IMR-90 (cell line): ENCODE results near the gene ZNF385C. TPM values are rescaled to one million over a fixed set of nuclear protein-coding genes. Genes with fewer than 3 reads are reported as not detected.

Experiments used
- ATAC-seq: fragments of 200-7000 bp; cut with Tn5 transposase; 2 replicates; pipeline ENCODE4 v1.9.1; 2020; ENCODE audit warnings: low read depth, mild to moderate bottlenecking, moderate library complexity
- BruUV-seq: library from RNA; stranded (reverse); fragments of 400-500 nt; replicated peaks from 2 replicates; lab custom pipeline; 2021; lab: Mats Ljungman, UMichigan
- CTCF ChIA-PET: fragments of 300-600 bp; formaldehyde crosslinking; extraction: SDS; loops from one replicate; lab custom pipeline; 2021; ENCODE audit warnings: antibody characterized with exemption; lab: Yijun Ruan, JAX
- POLR2A ChIA-PET: fragments of 300-600 bp; sonication (Branson Sonifier 250); formaldehyde crosslinking; loops from one replicate; lab custom pipeline; 2022; ENCODE audit warnings: antibody characterized with exemption; ENCODE audit not compliant: unreplicated experiment; lab: Charles Lee
- DNase-seq: peaks from one replicate; pipeline ENCODE4 v3.0.0; 2013
- H2AFZ ChIP-seq: replicated peaks from 2 replicates; pipeline ENCODE3; 2013; ENCODE audit warnings: low read length, mild to moderate bottlenecking; ENCODE audit not compliant: poor library complexity
- H2AK5ac ChIP-seq: 2 replicates; pipeline ENCODE4 v1.6.1; 2013; ENCODE audit warnings: low read depth, low read length, inconsistent platforms
- H2AK9ac ChIP-seq: replicated peaks from 2 replicates; pipeline ENCODE3; 2013; ENCODE audit warnings: mild to moderate bottlenecking, low read depth, low read length, moderate library complexity; ENCODE audit not compliant: poor library complexity
- H2BK120ac ChIP-seq: 2 replicates; pipeline ENCODE4 v1.6.1; 2013; ENCODE audit warnings: low read depth, low read length, inconsistent platforms
- H2BK15ac ChIP-seq: 3 replicates; pipeline ENCODE4 v1.6.1; 2013; ENCODE audit warnings: low read depth, low read length, inconsistent platforms
- H2BK20ac ChIP-seq: 2 replicates; pipeline ENCODE4 v1.6.1; 2013; ENCODE audit warnings: low read depth, mild to moderate bottlenecking, inconsistent platforms, low read length, moderate library complexity
- H2BK5ac ChIP-seq: 2 replicates; pipeline ENCODE4 v1.6.1; 2013; ENCODE audit warnings: mild to moderate bottlenecking, low read depth, low read length, inconsistent platforms; ENCODE audit not compliant: poor library complexity, severe bottlenecking
- H3K14ac ChIP-seq: replicated peaks from 2 replicates; pipeline ENCODE4 v1.6.1; 2013; ENCODE audit warnings: low read depth, low read length, inconsistent platforms
- H3K18ac ChIP-seq: 2 replicates; pipeline ENCODE4 v1.6.1; 2013; ENCODE audit warnings: low read depth, low read length, control low read depth
- H3K23ac ChIP-seq: 2 replicates; pipeline ENCODE4 v1.6.1; 2013; ENCODE audit warnings: low read depth, low read length, inconsistent platforms
- H3K27ac ChIP-seq: 2 replicates; pipeline ENCODE4 v1.5.1; 2013; ENCODE audit warnings: mild to moderate bottlenecking, control low read depth, low read length; ENCODE audit not compliant: insufficient read depth
- H3K27me3 ChIP-seq: 2 replicates; pipeline ENCODE4 v1.6.1; 2013; ENCODE audit warnings: low read length; ENCODE audit not compliant: control insufficient read depth, insufficient read depth
- H3K36me3 ChIP-seq: 2 replicates; pipeline ENCODE4 v1.6.1; 2013; ENCODE audit warnings: low read length, mixed read lengths; ENCODE audit not compliant: control insufficient read depth, insufficient read depth
- H3K4ac ChIP-seq: 2 replicates; pipeline ENCODE4 v1.6.1; 2013; ENCODE audit warnings: low read depth, low read length, inconsistent platforms
- H3K4me1 ChIP-seq: 2 replicates; pipeline ENCODE4 v1.6.1; 2013; ENCODE audit warnings: low read length, mixed read lengths; ENCODE audit not compliant: control insufficient read depth, insufficient read depth
- H3K4me2 ChIP-seq: 2 replicates; pipeline ENCODE4 v1.6.1; 2013; ENCODE audit warnings: low read depth, mild to moderate bottlenecking, control low read depth, low read length, moderate library complexity
- H3K4me3 ChIP-seq: 2 replicates; pipeline ENCODE4 v1.5.1; 2013; ENCODE audit warnings: low read depth, mild to moderate bottlenecking, control low read depth, low read length, moderate library complexity; ENCODE audit not compliant: insufficient read depth
- H3K56ac ChIP-seq: 2 replicates; pipeline ENCODE4 v1.6.1; 2013; ENCODE audit warnings: low read length, inconsistent platforms; ENCODE audit not compliant: insufficient read depth; ENCODE audit errors: extremely low read depth
- H3K79me1 ChIP-seq, 2 experiments: 2 replicates each; pipeline ENCODE4 v1.6.1; 2013; ENCODE audit warnings: low read length in 2 of 2, inconsistent platforms in 1 of 2, low read depth in 1 of 2
- H3K9ac ChIP-seq: 2 replicates; pipeline ENCODE4 v1.6.1; 2013; ENCODE audit warnings: low read depth, low read length, control low read depth
- H3K9me1 ChIP-seq: 2 replicates; pipeline ENCODE4 v1.6.1; 2013; ENCODE audit warnings: low read length, inconsistent platforms; ENCODE audit not compliant: insufficient read depth
- H3K9me3 ChIP-seq: 2 replicates; pipeline ENCODE4 v1.6.1; 2013; ENCODE audit warnings: low read length; ENCODE audit not compliant: control insufficient read depth, insufficient read depth
- H4K20me1 ChIP-seq: 2 replicates; pipeline ENCODE4 v1.6.1; 2013; ENCODE audit warnings: low read length, inconsistent platforms; ENCODE audit not compliant: insufficient read depth
- H4K5ac ChIP-seq: 2 replicates; pipeline ENCODE4 v1.6.1; 2013; ENCODE audit warnings: mild to moderate bottlenecking, low read depth, low read length, control low read depth
- H4K8ac ChIP-seq, 2 experiments: 2 replicates each; pipeline ENCODE4 v1.6.1; 2013; ENCODE audit warnings: low read depth in 2 of 2, low read length in 2 of 2, control low read depth in 1 of 2, inconsistent platforms in 1 of 2
- H4K91ac ChIP-seq: 2 replicates; pipeline ENCODE4 v1.6.1; 2013; ENCODE audit warnings: low read depth, low read length, inconsistent platforms; ENCODE audit not compliant: insufficient read depth
- CEBPB ChIP-seq: IDR thresholded peaks from 2 replicates; pipeline ENCODE4 v1.6.1; 2012; ENCODE audit warnings: low read depth, low read length, improper control_type of control experiment
- CHD1 ChIP-seq: IDR thresholded peaks from 2 replicates; pipeline ENCODE4 v1.6.1; 2012; ENCODE audit warnings: low read depth, low read length, improper control_type of control experiment
- MAFK ChIP-seq: IDR thresholded peaks from 2 replicates; pipeline ENCODE4 v1.6.1; 2012; ENCODE audit warnings: low read depth, low read length, improper control_type of control experiment
- MXI1 ChIP-seq: IDR thresholded peaks from 2 replicates; pipeline ENCODE4 v1.6.1; 2012; ENCODE audit warnings: low read depth, mild to moderate bottlenecking, low read length, moderate library complexity, borderline replicate concordance
- NFE2L2 ChIP-seq: fragments of 150-350 bp; IDR thresholded peaks from 2 replicates; pipeline ENCODE4 v1.6.1; 2016; ENCODE audit warnings: low read depth, mild to moderate bottlenecking, low read length
- RAD21 ChIP-seq: IDR thresholded peaks from 2 replicates; pipeline ENCODE4 v1.6.1; 2012; ENCODE audit warnings: low read length, improper control_type of control experiment
- SMC3 ChIP-seq: fragments of 150-350 bp; IDR thresholded peaks from 2 replicates; pipeline ENCODE4 v1.6.1; 2016; ENCODE audit warnings: low read depth, mild to moderate bottlenecking, antibody characterized with exemption, low read length, moderate library complexity
- whole genome bisulfite sequencing, 2 experiments: methylation state at CpG; one replicate each; pipeline versions ENCODE4 v1.1.5 to v1.1.7; 2013; ENCODE audit warnings: missing lambda C conversion rate in 2 of 2; ENCODE audit not compliant: insufficient read length in 1 of 2; ENCODE audit errors: extremely low coverage in 2 of 2; 5-methylcytosine and 5-hydroxymethylcytosine counted together
- dilution Hi-C: fragments of 300-500 bp; cut with HindIII; formaldehyde crosslinking; loops from one replicate; pipeline ENCODE4 v1.14.3; 2018; ENCODE audit warnings: low sequenced_read_pairs; ENCODE audit not compliant: unreplicated experiment
- in situ Hi-C: fragments of 300-500 bp; cut with MboI; formaldehyde crosslinking; loops from 3 replicates; pipeline ENCODE4 v1.14.3; 2019; ENCODE audit warnings: low sequenced_read_pairs, inconsistent platforms, mixed read lengths
- intact Hi-C: fragments of 100-400 bp; cut with micrococcal nuclease; formaldehyde crosslinking; loops from 2 replicates; pipeline ENCODE4 v1.10.0; 2022
- polyA plus RNA-seq, 3 experiments: library from polyadenylated mRNA; depleted of rRNA; stranded (reverse); fragments of >200 nt; gene quantifications; 2 replicates each; pipeline ENCODE4 v1.2.3, GENCODE V29; 2012; ENCODE audit warnings: low replicate concordance in 1 of 3
- total RNA-seq: library from RNA; depleted of rRNA; stranded (reverse); fragments of >200 nt; gene quantifications from 2 replicates; pipeline ENCODE4 v1.2.3, GENCODE V29; 2012
- TF ChIP-seq, protein P1 (sequence below): fragments of 150-350 bp; IDR thresholded peaks from 2 replicates; pipeline ENCODE4 v1.6.1; 2017; ENCODE audit warnings: mild to moderate bottlenecking, antibody characterized with exemption, low read length, low read depth
- TF ChIP-seq, protein P2 (sequence below): fragments of 150-350 bp; IDR thresholded peaks from 2 replicates; pipeline ENCODE4 v1.6.1; 2016; ENCODE audit warnings: low read depth, mild to moderate bottlenecking, low read length, moderate library complexity, borderline replicate concordance

Gene ZNF385C
- total and polyA plus RNA-seq, 2 of the 4 experiments (the other 2 are of a cell fraction), result not detected

DNA sequence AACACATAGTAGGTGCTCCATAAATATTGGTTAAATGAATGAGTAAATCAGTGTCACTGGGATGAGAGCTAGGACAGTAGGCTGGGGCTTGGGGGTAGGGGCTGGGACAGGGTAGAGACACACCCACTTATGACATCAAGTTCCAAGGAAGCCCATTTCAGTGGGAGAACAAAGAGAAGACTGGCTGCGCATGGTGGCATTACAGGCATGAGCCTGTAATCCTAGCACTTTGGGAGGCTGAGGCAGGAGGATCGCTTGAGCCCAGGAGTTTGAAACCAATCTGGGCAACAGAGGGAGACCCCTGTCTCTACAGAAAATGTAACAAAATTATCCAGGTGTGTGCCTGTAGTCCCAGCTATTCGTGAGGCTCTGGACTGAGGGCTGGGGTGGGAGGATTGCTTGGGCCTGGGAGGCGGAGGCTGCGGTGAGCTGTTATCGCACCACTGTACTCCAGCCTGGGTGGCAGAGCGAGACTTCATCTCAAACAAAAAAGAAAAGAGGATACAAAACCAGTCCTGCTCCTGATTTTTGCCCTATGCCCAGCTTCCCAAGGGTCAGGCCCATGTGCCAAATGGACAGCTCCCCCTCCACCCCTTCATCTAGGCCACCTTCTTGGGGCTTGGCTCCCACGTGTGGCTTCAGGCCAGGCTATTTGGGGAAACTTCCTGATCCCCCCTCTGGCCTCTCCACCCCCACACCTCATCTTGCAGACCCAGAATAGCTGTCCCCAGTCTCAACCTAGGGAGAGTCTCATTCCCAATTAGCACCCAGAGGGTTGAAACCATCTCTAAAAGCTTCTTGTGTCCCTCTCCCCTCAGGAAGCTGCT lies 7.1 kb downstream of the ZNF385C start:
- Histone ChIP-seq H3K9me3 (no peaks in the 10 kb centered on the region), H3K56ac (no peak overlapping the region), H4K91ac (no peak overlapping the region), H3K36me3 (no peaks in the 10 kb centered on the region), H3K9ac (no peak overlapping the region), H3K18ac (no peak overlapping the region), H3K4me2 (no peak overlapping the region), H2BK120ac (no peak overlapping the region), H2AK9ac (peak overlapping the region; percentile 55), H3K23ac (no peak overlapping the region), H2AK5ac (no peak overlapping the region), H4K5ac (no peak overlapping the region), H4K20me1 (no peaks in the 10 kb centered on the region), H3K4me1 (no peaks in the 10 kb centered on the region), H2AFZ (no peak overlapping the region), H3K9me1 (no peaks in the 10 kb centered on the region), H3K4ac (no peak overlapping the region), H2BK20ac (no peak overlapping the region), H4K8ac (no peak overlapping the region), H3K27ac (no peak overlapping the region), H2BK15ac (no peak overlapping the region), H3K79me1 (no peaks in the 10 kb centered on the region), H2BK5ac (no peak overlapping the region), H3K4me3 (no peak overlapping the region), H3K27me3 (peaks cover 68% of the 10 kb centered on the region), H3K14ac (no peak overlapping the region)
- no TSS peak for BruUV-seq
- in situ Hi-C loops, result no loop called here
- ChIA-PET CTCF (interaction anchor here (1.7 kb wide), 1 partner anchor 10 kb away, joined by 4 read pairs; no protein-coding TSS in a partner anchor), POLR2A (no interaction called here)
- ATAC-seq (no peak), DNase-seq (no peak)
- intact Hi-C loops, result no loop called here
- TF ChIP-seq SMC3 (no peak), MXI1 (no peak), RAD21 (no peak), MAFK (no peak), NFE2L2 (no peak), CEBPB (no peak), CHD1 (no peak)
- TF ChIP-seq, protein P1, sequence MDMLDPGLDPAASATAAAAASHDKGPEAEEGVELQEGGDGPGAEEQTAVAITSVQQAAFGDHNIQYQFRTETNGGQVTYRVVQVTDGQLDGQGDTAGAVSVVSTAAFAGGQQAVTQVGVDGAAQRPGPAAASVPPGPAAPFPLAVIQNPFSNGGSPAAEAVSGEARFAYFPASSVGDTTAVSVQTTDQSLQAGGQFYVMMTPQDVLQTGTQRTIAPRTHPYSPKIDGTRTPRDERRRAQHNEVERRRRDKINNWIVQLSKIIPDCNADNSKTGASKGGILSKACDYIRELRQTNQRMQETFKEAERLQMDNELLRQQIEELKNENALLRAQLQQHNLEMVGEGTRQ, result no peak
- TF ChIP-seq, protein P2, sequence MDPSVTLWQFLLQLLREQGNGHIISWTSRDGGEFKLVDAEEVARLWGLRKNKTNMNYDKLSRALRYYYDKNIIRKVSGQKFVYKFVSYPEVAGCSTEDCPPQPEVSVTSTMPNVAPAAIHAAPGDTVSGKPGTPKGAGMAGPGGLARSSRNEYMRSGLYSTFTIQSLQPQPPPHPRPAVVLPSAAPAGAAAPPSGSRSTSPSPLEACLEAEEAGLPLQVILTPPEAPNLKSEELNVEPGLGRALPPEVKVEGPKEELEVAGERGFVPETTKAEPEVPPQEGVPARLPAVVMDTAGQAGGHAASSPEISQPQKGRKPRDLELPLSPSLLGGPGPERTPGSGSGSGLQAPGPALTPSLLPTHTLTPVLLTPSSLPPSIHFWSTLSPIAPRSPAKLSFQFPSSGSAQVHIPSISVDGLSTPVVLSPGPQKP, result no peak
- WGBS, 2 experiments, result no CpG with 5 or more reads among the region's 8 CpGs
- dilution Hi-C loops, result no loop called here
